HCT116 (cell line): ENCODE results near the gene NAPSA. TPM values are rescaled to one million over a fixed set of nuclear protein-coding genes. Genes with fewer than 3 reads are reported as not detected.

Source experiments
- ATAC-seq: fragments of 200-7000 bp; cut with Tn5 transposase; 2 replicates; pipeline ENCODE4 v1.9.1; 2020; ENCODE audit warnings: mild to moderate bottlenecking, moderate library complexity
- BruUV-seq: library from RNA; stranded (reverse); fragments of 400-500 nt; replicated peaks from 2 replicates; lab custom pipeline; 2021; lab: Mats Ljungman, UMichigan
- CTCF ChIA-PET: fragments of 300-600 bp; sonication (Branson Sonifier 250); formaldehyde crosslinking; loops from one replicate; lab custom pipeline; 2021; ENCODE audit warnings: antibody characterized with exemption; lab: Charles Lee
- POLR2A ChIA-PET: fragments of 300-600, 350-600 bp; sonication (Branson Sonifier 250); formaldehyde crosslinking; loops from one replicate; lab custom pipeline; 2021; ENCODE audit warnings: antibody characterized with exemption; lab: Charles Lee
- RAD21 ChIA-PET, 2 experiments: fragments of 300-600 bp; sonication (Branson Sonifier 250); formaldehyde crosslinking; loops; one replicate each; lab custom pipeline; 2023; ENCODE audit warnings: low total read pairs in 2 of 2; ENCODE audit not compliant: uncharacterized antibody in 2 of 2, unreplicated experiment in 2 of 2, low non-redundant PET in 1 of 2; lab: Charles Lee
- DNase-seq: peaks from one replicate; pipeline ENCODE4 v3.0.0-alpha.2; 2010; ENCODE audit warnings: low read depth, low spot score
- H2AFZ ChIP-seq: fragments of 200-600 bp; shearing (Covaris generic), sonication (generic); 2 replicates; pipeline ENCODE4 v1.6.1; 2017; ENCODE audit warnings: low read depth, mixed run types, mixed read lengths, antibody characterized with exemption, low read length; ENCODE audit not compliant: poor library complexity, severe bottlenecking
- H3K27ac ChIP-seq: 2 replicates; pipeline ENCODE4 v1.5.1; 2012; ENCODE audit warnings: low read depth, low read length
- H3K27me3 ChIP-seq: fragments of 200-600 bp; sonication (generic); 2 replicates; pipeline ENCODE4 v1.6.1; 2016; ENCODE audit warnings: mixed run types, low read length, mixed read lengths; ENCODE audit not compliant: insufficient read depth
- H3K36me3 ChIP-seq, 2 experiments: fragments of 200-500 bp in 1 of 2; fragments of 200-600 bp in 1 of 2; sonication (Bioruptor generic) in 1 of 2; sonication (generic) in 1 of 2; 2 replicates each; pipeline versions ENCODE4 v1.5.1 to v1.6.1; 2014 to 2016; ENCODE audit warnings: low read length in 2 of 2, inconsistent platforms in 1 of 2, mixed read lengths in 1 of 2, mixed run types in 1 of 2; ENCODE audit not compliant: insufficient read depth in 2 of 2, control insufficient read depth in 1 of 2
- H3K4me1 ChIP-seq, 2 experiments: fragments of 200-600 bp in 1 of 2; sonication (generic) in 1 of 2; 2 replicates each; pipeline versions ENCODE4 v1.5.1 to v1.6.1; 2012 to 2017; ENCODE audit warnings: low read length in 2 of 2, inconsistent platforms in 1 of 2, mild to moderate bottlenecking in 1 of 2, mixed read lengths in 1 of 2, mixed run types in 1 of 2, moderate library complexity in 1 of 2; ENCODE audit not compliant: insufficient read depth in 2 of 2, control insufficient read depth in 1 of 2
- H3K4me2 ChIP-seq: fragments of 200-600 bp; sonication (generic); 2 replicates; pipeline ENCODE4 v1.6.1; 2017; ENCODE audit warnings: mixed run types, low read length, mixed read lengths
- H3K4me3 ChIP-seq, 2 experiments: fragments of 200-600 bp in 1 of 2; sonication (generic) in 1 of 2; replicated peaks in 1 of 2; 2 replicates each; pipeline ENCODE4 v1.5.1; 2011 to 2016; ENCODE audit warnings: low read length in 2 of 2, control low read depth in 1 of 2, low read depth in 1 of 2, mild to moderate bottlenecking in 1 of 2, mixed read lengths in 1 of 2, mixed run types in 1 of 2
- H3K79me2 ChIP-seq: fragments of 200-600 bp; sonication (generic); 2 replicates; pipeline ENCODE4 v1.6.1; 2017; ENCODE audit warnings: mild to moderate bottlenecking, mixed run types, low read length, moderate library complexity, mixed read lengths; ENCODE audit not compliant: insufficient read depth
- H3K9ac ChIP-seq: fragments of 200-600 bp; sonication (generic); 2 replicates; pipeline ENCODE4 v1.6.1; 2016; ENCODE audit warnings: low read length, mixed read lengths
- H3K9me2 ChIP-seq: fragments of 200-600 bp; sonication (generic), shearing (Covaris generic); 2 replicates; pipeline ENCODE4 v1.6.1; 2017; ENCODE audit warnings: mixed run types, mild to moderate bottlenecking, moderate library complexity; ENCODE audit not compliant: insufficient read depth
- H3K9me3 ChIP-seq, 2 experiments: fragments of 200-500 bp in 1 of 2; fragments of 200-600 bp in 1 of 2; sonication (Bioruptor generic) in 1 of 2; sonication (generic) in 1 of 2; 2 replicates each; pipeline ENCODE4 v1.6.1; 2014 to 2017; ENCODE audit warnings: low read length in 2 of 2, mixed read lengths in 2 of 2, inconsistent platforms in 1 of 2, low read depth in 1 of 2, mild to moderate bottlenecking in 1 of 2, mixed run types in 1 of 2, moderate library complexity in 1 of 2; ENCODE audit not compliant: control insufficient read depth in 1 of 2, insufficient read depth in 1 of 2
- H4K20me1 ChIP-seq: fragments of 200-600 bp; sonication (generic), shearing (Covaris generic); 2 replicates; pipeline ENCODE4 v1.6.1; 2017; ENCODE audit warnings: mixed run types, mild to moderate bottlenecking, moderate library complexity; ENCODE audit not compliant: insufficient read depth
- ATF3 ChIP-seq: IDR thresholded peaks from 2 replicates; pipeline ENCODE4 v1.6.1; 2012
- CBX3 ChIP-seq: IDR thresholded peaks from 2 replicates; pipeline ENCODE4 v1.6.1; 2012; ENCODE audit warnings: low read depth
- CEBPB ChIP-seq: IDR thresholded peaks from 2 replicates; pipeline ENCODE4 v1.6.1; 2012; ENCODE audit warnings: low read depth
- EGR1 ChIP-seq: IDR thresholded peaks from 2 replicates; pipeline ENCODE4 v1.6.1; 2012; ENCODE audit warnings: low read depth
- ELF1 ChIP-seq: IDR thresholded peaks from 2 replicates; pipeline ENCODE4 v1.6.1; 2012; ENCODE audit warnings: low read depth, borderline replicate concordance
- EZH2 ChIP-seq: fragments of 200-600 bp; sonication (generic); IDR thresholded peaks from 2 replicates; pipeline ENCODE4 v1.6.1; 2017; ENCODE audit warnings: antibody characterized with exemption, mixed run types
- EZH2phosphoT487 ChIP-seq: fragments of 200-600 bp; IDR thresholded peaks from 2 replicates; pipeline ENCODE4 v1.6.1; 2018; ENCODE audit warnings: antibody characterized with exemption, borderline replicate concordance
- JUND ChIP-seq: IDR thresholded peaks from 2 replicates; pipeline ENCODE4 v1.6.1; 2012
- MAX ChIP-seq: IDR thresholded peaks from 2 replicates; pipeline ENCODE4 v1.6.1; 2012
- POLR2A ChIP-seq: IDR thresholded peaks from 2 replicates; pipeline ENCODE4 v1.7.0; 2011; ENCODE audit warnings: borderline replicate concordance; ENCODE audit not compliant: insufficient read depth, insufficient read length; ENCODE audit errors: extremely low read depth
- POLR2AphosphoS5 ChIP-seq: IDR thresholded peaks from 2 replicates; pipeline ENCODE4 v1.6.1; 2011; ENCODE audit warnings: mild to moderate bottlenecking, low read depth, low read length, moderate library complexity
- RAD21 ChIP-seq: IDR thresholded peaks from 2 replicates; pipeline ENCODE4 v1.6.1; 2012; ENCODE audit warnings: low read depth, mild to moderate bottlenecking
- SIN3A ChIP-seq: IDR thresholded peaks from 2 replicates; pipeline ENCODE4 v1.6.1; 2012; ENCODE audit warnings: low read depth
- SRF ChIP-seq: IDR thresholded peaks from 2 replicates; pipeline ENCODE4 v1.6.1; 2012; ENCODE audit warnings: low read depth
- TCF7L2 ChIP-seq: IDR thresholded peaks from 2 replicates; pipeline ENCODE4 v1.7.0; 2011; ENCODE audit warnings: borderline replicate concordance, inconsistent platforms; ENCODE audit not compliant: insufficient read depth, insufficient read length; ENCODE audit errors: extremely low read depth
- YY1 ChIP-seq: IDR thresholded peaks from 2 replicates; pipeline ENCODE4 v1.6.1; 2011; ENCODE audit warnings: low read length, low read depth, moderate library complexity, mild to moderate bottlenecking; ENCODE audit not compliant: insufficient replicate concordance; ENCODE audit errors: extremely low read depth
- ZBTB33 ChIP-seq: IDR thresholded peaks from 2 replicates; pipeline ENCODE4 v1.6.1; 2011; ENCODE audit warnings: mild to moderate bottlenecking, low read length, moderate library complexity; ENCODE audit not compliant: insufficient replicate concordance; ENCODE audit errors: extremely low read depth
- ZFX ChIP-seq: fragments of 450-650 bp; IDR thresholded peaks from 2 replicates; pipeline ENCODE4 v1.6.1; 2017
- ZNF274 ChIP-seq: fragments of 200-500 bp; sonication (Bioruptor generic); IDR thresholded peaks from 2 replicates; pipeline ENCODE4 v1.6.1; 2014; ENCODE audit warnings: mild to moderate bottlenecking, low read depth, low read length, inconsistent platforms
- intact Hi-C: fragments of 100-400 bp; cut with micrococcal nuclease; formaldehyde crosslinking; loops from 2 replicates; pipeline ENCODE4 v1.10.0; 2022
- total RNA-seq: library from RNA; stranded (reverse); gene quantifications from one replicate; pipeline ENCODE4 v1.2.1, GENCODE V29; 2021; ENCODE audit not compliant: unreplicated experiment

The NAPSA gene
- total RNA-seq, 1 experiment from 2014 or later, result 4.4 TPM

- ChIA-PET POLR2A (no interaction called here), RAD21 (no interaction called here), CTCF (no interaction called here)
- H3K4me2 ChIP-seq, result no peak overlapping the region
- H3K36me3 ChIP-seq, result 0 out of 4 replicates have a peak, but pooled peaks cover 0 to 11% of the 10 kb centered on the region in 2 experiments
- peaks cover 69% of the 10 kb centered on the region for H3K79me2 ChIP-seq
- H3K4me1 ChIP-seq, result no peaks in the 10 kb centered on the region
- H3K27ac ChIP-seq, result no peak overlapping the region
- no peaks in the 10 kb centered on the region for H3K9me2 ChIP-seq
- H3K9ac ChIP-seq, result no peak overlapping the region
- no peak overlapping the region for H3K4me3 ChIP-seq
- TF ChIP-seq POLR2A, result no peak
- no peak for TF ChIP-seq CEBPB
- no peak for TF ChIP-seq SRF
- no peak for TF ChIP-seq RAD21
- TF ChIP-seq EZH2phosphoT487, result no peak
- TF ChIP-seq EGR1, result no peak
- no peak for TF ChIP-seq POLR2AphosphoS5
- TF ChIP-seq ZNF274, result no peak
- no peak for TF ChIP-seq ELF1
- no peak for TF ChIP-seq YY1
- TF ChIP-seq ZFX, result no peak
- TF ChIP-seq MAX, result no peak
- no peak overlapping the region for H2AFZ ChIP-seq
- H3K9me3 ChIP-seq, result no peaks in the 10 kb centered on the region
- ATAC-seq (no peak), DNase-seq (no peak)
- no TSS peak for BruUV-seq
- intact Hi-C loops, result no loop called here
- H4K20me1 ChIP-seq, result no peaks in the 10 kb centered on the region
- H3K27me3 ChIP-seq, result no peaks in the 10 kb centered on the region
Observed at GRCh38 chr19:50394017-50394416, 28.6 kb upstream of the NAPSA start.

- Histone ChIP-seq H2AFZ (no peak overlapping the region), H3K4me3 (no peak overlapping the region), H3K27me3 (no peaks in the 10 kb centered on the region), H3K27ac (no peak overlapping the region), H3K9ac (no peak overlapping the region), H3K9me2 (no peaks in the 10 kb centered on the region), H4K20me1 (no peaks in the 10 kb centered on the region), H3K4me1 (no peaks in the 10 kb centered on the region), H3K79me2 (peaks cover 69% of the 10 kb centered on the region), H3K4me2 (no peak overlapping the region), H3K36me3 (peaks cover 0 to 11% of the 10 kb centered on the region in 2 experiments; a peak in 1 of 4 replicates), H3K9me3 (no peaks in the 10 kb centered on the region)
- RAD21 ChIA-PET, result no interaction called here
- no peak for DNase-seq
- CTCF ChIA-PET, result no interaction called here
- ATAC-seq, result no peak
- no peak for TF ChIP-seq EZH2phosphoT487
- TF ChIP-seq CEBPB, result no peak
- TF ChIP-seq ZFX, result no peak
- no peak for TF ChIP-seq CBX3
- TF ChIP-seq ELF1, result no peak
- no peak for TF ChIP-seq ZBTB33
- no peak for TF ChIP-seq MAX
- TF ChIP-seq EGR1, result no peak
- no peak for TF ChIP-seq YY1
- no peak for TF ChIP-seq JUND
- TF ChIP-seq SRF, result no peak
- no peak for TF ChIP-seq ATF3
- TF ChIP-seq EZH2, result no peak
- TF ChIP-seq TCF7L2, result no peak
- no peak for TF ChIP-seq SIN3A
- BruUV-seq, result no TSS peak
- POLR2A ChIA-PET, result interaction anchor here (1.0 kb wide), 1 partner anchor 189 kb away, joined by 3 read pairs; no protein-coding TSS in a partner anchor
- intact Hi-C loops, result no loop called here
Observed at GRCh38 chr19:50393589-50393988, 28.1 kb upstream of the NAPSA start.
